Choroid plexus epithelial cell (primary cell): ENCODE results near the gene CEACAM8.
A peak's percentile ranks its signal among the peaks of the same experiment; 100 is the strongest.
"Not testable (repeated sequence)": the region's sequence is repeated elsewhere in the genome, so short reads cannot be mapped to it uniquely, and the experiment has no call there.

Experiments used
- DNase-seq: peaks from one replicate; pipeline ENCODE4 v3.0.0-alpha.2; 2010; ENCODE audit warnings: low read depth
- H3K4me3 ChIP-seq: 2 replicates; pipeline ENCODE4 v1.5.1; 2011; ENCODE audit warnings: low read depth, mild to moderate bottlenecking, control low read depth, low read length, moderate library complexity
- CTCF ChIP-seq: conservative IDR thresholded peaks from 2 replicates; pipeline ENCODE4 v1.5.1; 2011; ENCODE audit warnings: low read depth, mild to moderate bottlenecking, control low read depth, inconsistent platforms, low read length, moderate library complexity

Gene CEACAM8

GRCh38 chr19:42626181-42626580 is 31.5 kb upstream of the CEACAM8 start:
- no peak for TF ChIP-seq CTCF
- DNase-seq = no peak
- H3K4me3 ChIP-seq = no peak overlapping the region

- TF ChIP-seq CTCF = no peak
These were observed 24.5 kb upstream of the CEACAM8 start for GRCh38 chr19:42619271-42619670.

GRCh38 chr19:42613666-42614065 is 18.9 kb upstream of the CEACAM8 start:
- no peak for TF ChIP-seq CTCF
- no peak overlapping the region for H3K4me3 ChIP-seq
- no peak for DNase-seq

More at GRCh38 chr19:42619271-42619670, 24.5 kb upstream of the CEACAM8 start:
- DNase-seq = no peak
- no peak overlapping the region for H3K4me3 ChIP-seq

GRCh38 chr19:42610401-42610915 is 15.7 kb upstream of the CEACAM8 start:
- DNase-seq, H3K4me3 ChIP-seq: not testable (repeated sequence)

GRCh38 chr19:42606660-42607351 is 12.1 kb upstream of the CEACAM8 start:
- TF ChIP-seq CTCF = peak; percentile 76
- peak; percentile 54 for DNase-seq
- no peak overlapping the region for H3K4me3 ChIP-seq

- no peak overlapping the region for H3K4me3 ChIP-seq
- peak; percentile 50 for DNase-seq
- no peak for TF ChIP-seq CTCF
These were observed 7.2 kb upstream of the CEACAM8 start for GRCh38 chr19:42601811-42602443.

GRCh38 chr19:42596391-42597072 is 1.8 kb upstream of the CEACAM8 start:
- no peak overlapping the region for H3K4me3 ChIP-seq
- peak; percentile 22 for DNase-seq
- peak; percentile 93 for TF ChIP-seq CTCF
